GM18508 (cell line): ENCODE data around the gene PRDM16.

ENCODE experiments used
- ATAC-seq: cut with Tn5 transposase; IDR thresholded peaks from one replicate; pipeline ENCODE4 v1.9.1; 2021; ENCODE audit warnings: moderate number of reproducible peaks; ENCODE audit not compliant: insufficient read depth, unreplicated experiment

The PRDM16 gene

GRCh38 chr1:3297756-3298155 is 228.8 kb downstream of the PRDM16 start:
- ATAC-seq: no peak

GRCh38 chr1:3298197-3298596 is 229.2 kb downstream of the PRDM16 start:
- no peak for ATAC-seq

- ATAC-seq: no peak
Observed at GRCh38 chr1:3304246-3304645, 235.2 kb downstream of the PRDM16 start.

DNA sequence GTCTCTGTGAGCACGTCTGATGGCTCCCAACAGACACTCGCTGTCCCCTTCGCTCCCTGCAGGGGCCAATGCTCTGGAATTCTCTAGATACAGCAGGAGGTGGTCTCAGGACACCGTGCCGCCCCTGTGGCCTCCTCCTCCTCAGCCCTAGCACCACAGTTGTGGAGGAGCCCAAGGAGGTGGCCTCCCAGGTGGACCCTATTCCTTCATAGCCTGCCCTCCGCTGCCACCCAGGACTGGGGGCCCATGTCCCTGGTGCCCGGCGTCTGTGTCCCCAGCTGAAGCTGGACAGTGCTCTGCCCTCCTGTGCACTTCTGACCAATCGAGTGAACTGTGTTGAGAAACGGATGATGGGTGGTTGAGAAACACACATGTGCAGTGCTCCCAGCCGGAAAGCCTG is 235.7 kb downstream of the PRDM16 start:
- no peak for ATAC-seq

- no peak for ATAC-seq
Observed at GRCh38 chr1:3305156-3305555, 236.2 kb downstream of the PRDM16 start.

DNA sequence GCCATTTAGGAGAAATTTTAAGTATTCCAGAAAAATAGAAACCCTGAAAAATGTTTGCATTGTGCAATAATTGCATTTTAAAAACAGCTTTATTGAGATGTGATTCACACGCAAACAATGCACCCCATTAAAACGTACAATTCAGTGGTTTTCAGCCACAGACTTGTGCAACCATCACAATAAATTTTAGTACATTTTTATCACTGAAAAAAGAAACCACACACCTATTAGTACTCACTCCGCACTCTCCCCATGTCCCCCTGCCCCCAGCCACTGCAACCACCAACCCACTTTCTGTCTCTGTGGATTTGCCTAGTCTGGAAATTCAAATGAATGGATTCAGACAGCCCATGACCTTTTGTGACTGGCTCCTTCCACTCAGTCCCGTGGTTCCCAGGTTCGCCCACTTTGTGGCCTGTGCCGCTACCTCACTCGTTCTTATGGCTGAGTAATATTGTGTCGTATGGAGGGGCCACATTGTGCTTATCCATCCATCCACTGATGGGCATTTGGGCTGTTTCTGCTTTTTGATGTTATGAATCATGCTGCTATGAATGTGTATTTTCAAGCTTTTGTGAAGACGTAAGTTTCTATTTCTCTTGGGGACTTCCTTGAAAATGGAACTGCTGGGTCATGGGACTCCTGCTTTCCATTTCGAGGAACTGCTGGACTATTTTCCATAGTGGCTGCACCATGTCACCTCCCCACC is 237.7 kb downstream of the PRDM16 start:
- no peak for ATAC-seq

GRCh38 chr1:3307359-3307758 is 238.4 kb downstream of the PRDM16 start:
- no peak for ATAC-seq

DNA sequence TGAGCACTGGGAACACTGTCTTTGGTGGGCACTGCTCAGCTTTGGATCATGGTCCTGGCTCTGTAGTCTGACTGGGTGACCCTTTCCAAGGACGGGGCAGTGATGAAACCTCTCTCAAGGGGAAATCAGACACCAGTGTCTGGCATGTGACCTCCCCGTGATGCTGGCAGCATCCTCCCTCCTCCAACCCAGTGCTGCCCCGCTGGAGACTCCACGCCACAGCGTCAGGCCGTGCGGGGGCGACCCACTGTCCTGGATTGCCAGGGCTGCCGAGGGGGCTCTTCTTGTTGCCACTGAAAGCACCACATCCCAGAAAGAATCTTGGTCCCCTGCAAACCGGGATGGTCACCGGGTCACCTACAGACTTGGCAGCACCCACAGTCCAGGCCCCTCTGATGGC is 239.1 kb downstream of the PRDM16 start:
- ATAC-seq: no peak

GRCh38 chr1:3310718-3311400 is 241.9 kb downstream of the PRDM16 start:
- no peak for ATAC-seq

- ATAC-seq: no peak
Observed at GRCh38 chr1:3311711-3312110, 242.7 kb downstream of the PRDM16 start.

DNA sequence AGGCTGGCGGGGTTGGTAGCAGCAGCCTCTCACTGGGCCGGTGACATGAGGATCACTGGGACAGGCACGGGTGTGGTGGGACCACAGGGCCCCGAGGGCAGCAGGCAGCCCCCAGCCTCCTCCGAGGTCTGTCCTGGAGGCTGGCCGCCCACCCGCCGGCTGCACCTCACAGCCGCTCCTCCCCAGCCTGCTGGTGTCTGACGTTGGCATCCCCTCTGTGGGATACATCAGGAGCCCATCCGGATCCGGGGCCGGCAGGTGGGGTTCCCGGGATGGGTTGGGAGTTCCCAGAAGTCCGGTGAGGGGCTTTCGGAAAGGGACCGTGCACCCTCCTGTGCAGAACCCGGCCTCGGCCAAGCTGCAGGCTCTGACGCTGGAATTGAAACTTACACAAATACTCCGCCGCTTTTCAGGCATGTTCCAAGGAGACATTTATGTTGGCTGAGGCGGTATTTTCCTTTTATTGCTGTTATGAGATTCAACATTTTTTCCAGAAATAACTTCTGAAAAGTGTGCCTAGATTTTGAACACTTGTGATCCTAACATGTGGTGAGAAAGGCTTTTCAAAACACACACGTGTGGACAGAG is 243.4 kb downstream of the PRDM16 start:
- ATAC-seq: no peak

DNA sequence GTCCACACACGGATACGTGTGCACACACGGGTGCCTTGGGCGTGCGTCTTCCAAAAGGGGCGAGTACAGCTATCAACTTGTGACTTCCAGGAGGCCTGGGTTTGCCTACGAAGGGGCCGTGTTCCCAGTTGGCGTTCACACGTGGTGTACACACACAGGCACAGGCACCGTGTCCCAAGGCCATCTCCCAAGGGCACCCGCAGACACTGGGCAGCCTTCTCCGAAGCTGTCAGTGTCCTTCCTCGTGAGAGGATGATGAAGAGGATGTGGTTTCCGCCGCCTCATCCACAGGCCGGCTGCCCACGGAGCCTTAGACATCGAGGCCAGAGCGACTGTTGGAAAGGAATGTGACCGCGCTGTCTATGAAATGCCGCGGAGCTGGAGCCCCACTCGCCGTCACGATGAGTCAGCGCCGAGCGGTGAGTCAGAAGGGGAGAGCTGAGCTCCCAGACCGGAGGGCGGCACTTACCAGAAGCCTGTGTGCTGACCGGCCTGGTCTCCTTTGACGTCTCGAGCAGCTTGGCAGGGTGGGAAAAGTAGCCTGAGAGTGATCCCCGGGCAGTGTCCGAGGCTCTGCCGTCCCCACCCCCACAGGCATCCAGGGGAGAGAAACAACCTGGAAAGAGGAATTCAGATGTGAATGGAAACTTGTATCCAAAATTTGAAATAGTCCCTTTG is 244.0 kb downstream of the PRDM16 start:
- ATAC-seq: no peak

DNA sequence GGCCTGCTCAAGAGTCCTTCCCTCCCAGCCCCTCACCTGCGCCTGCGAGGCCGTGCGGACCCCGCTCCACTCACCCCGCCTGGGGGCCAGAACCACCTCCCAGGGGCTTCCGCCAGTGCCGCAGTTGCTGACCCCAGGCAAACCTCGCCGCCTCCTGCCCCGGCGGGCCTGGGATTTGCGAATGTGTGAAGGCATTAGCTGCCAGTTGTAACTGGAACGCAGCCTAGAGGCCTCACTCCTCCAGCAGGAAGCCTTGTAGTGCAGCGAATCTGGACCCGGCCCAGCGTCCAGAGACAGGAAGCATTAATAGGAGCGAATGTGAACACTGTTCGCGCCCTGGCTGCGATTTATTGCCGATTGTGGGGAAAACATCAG is 244.6 kb downstream of the PRDM16 start:
- no peak for ATAC-seq

- no peak for ATAC-seq
Observed at GRCh38 chr1:3314491-3315381, 245.7 kb downstream of the PRDM16 start.

- ATAC-seq: no peak
Observed at GRCh38 chr1:3315399-3316339, 246.7 kb downstream of the PRDM16 start.

DNA sequence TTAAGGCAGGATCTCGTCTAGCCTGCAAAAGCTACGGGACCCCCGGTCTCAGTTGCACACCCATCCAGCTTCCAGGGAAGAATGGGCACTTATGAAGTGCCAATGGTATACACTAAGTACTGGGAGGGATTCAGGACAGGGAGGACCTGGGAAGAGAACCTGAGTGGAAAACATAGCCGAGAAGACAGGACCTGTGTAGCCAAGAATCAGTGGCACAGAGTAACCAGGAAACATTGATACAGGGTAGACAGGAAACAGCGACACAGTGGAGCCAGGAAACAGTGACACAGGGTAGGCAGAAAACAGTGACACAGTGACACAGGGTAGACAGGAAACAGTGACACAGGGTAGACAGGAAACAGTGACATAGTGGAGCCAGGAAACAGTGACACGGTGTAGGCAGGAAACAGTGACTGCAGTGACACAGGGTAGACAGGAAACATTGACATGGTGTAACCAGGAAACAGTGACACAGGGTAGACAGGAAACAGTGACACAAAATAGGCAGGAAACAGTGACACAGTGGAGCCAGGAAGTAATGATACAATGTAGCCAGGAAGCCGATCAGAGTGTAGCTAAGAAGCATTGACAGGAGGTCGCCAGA is 247.4 kb downstream of the PRDM16 start:
- ATAC-seq: no peak

GRCh38 chr1:3317456-3317855 is 248.5 kb downstream of the PRDM16 start:
- ATAC-seq: no peak

DNA sequence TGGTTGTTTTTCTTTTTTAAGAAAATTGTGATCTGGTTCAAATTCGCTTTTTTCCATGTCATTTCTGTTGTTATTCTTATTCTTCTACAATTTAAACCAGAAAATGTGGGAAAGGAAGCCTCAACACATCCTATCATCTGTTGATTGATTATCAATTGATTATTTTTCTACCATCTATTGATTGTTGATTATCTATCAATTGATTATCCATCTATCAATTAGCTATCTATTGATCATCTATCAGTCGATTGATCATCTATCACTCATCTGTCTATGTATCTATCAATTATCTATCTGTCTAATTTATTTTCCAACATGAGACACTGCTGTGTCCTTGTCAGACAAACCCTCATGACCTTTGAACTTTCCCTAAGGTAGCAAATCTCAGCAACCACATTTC is 249.3 kb downstream of the PRDM16 start:
- no peak for ATAC-seq

- ATAC-seq: no peak
Observed at GRCh38 chr1:3319874-3320245, 250.9 kb downstream of the PRDM16 start.
